Measurements from ENCODE around the gene JMJD8. TPM values are rescaled to one million over a fixed set of nuclear protein-coding genes. Genes with fewer than 3 reads are reported as not detected.

JMJD8 gene
- total RNA-seq, 4 donors from 2014 or later: 83.1 to 119 (median 101) TPM

Other genes starting within 250 kb of the JMJD8 start
- 10 to 100 TPM; 19.0 to 91.5 (median 52.5) TPM for gene CAPN15, start 156.6 kb downstream of the JMJD8 start, total RNA-seq
- gene PRR35, start 123.9 kb downstream of the JMJD8 start, total RNA-seq: not detected
- gene NHLRC4, start 117.3 kb downstream of the JMJD8 start, total RNA-seq: 1 to 10 TPM in 3 of 4 donors, under 1 TPM in 1; 0.98 to 5.2 (median 1.9) TPM
- gene PIGQ, start 114.4 kb downstream of the JMJD8 start, total RNA-seq: 10 to 100 TPM; 49.2 to 89.6 (median 71.8) TPM
- 10 to 100 TPM; 21.1 to 30.6 (median 27.5) TPM for gene RAB40C, start 94.3 kb downstream of the JMJD8 start, total RNA-seq
- gene WFIKKN1, start 53.3 kb downstream of the JMJD8 start, total RNA-seq: 1 to 10 TPM in 3 of 4 donors, under 1 TPM in 1; 0.66 to 3.9 (median 1.8) TPM
- 100 to 1,000 TPM; 147 to 204 (median 176) TPM for gene METTL26, start 48.0 kb downstream of the JMJD8 start, total RNA-seq
- gene MCRIP2, start 42.5 kb downstream of the JMJD8 start, total RNA-seq: 10 to 100 TPM; 20.8 to 37.7 (median 32.4) TPM
- gene WDR90, start 35.0 kb downstream of the JMJD8 start, total RNA-seq: 10 to 100 TPM; 26.9 to 83.7 (median 54.1) TPM
- 100 to 1,000 TPM in 3 of 4 donors, 10 to 100 TPM in 1; 68.6 to 188 (median 106) TPM for gene RHOT2, start 16.2 kb downstream of the JMJD8 start, total RNA-seq
- gene RHBDL1, start 8.7 kb downstream of the JMJD8 start, total RNA-seq: 1 to 10 TPM in 3 of 4 donors, under 1 TPM in 1; 0.90 to 3.5 (median 1.9) TPM
- 100 to 1,000 TPM; 152 to 213 (median 186) TPM for gene STUB1, start 3.9 kb downstream of the JMJD8 start, total RNA-seq
- gene WDR24, start 6.1 kb upstream of the JMJD8 start, total RNA-seq: 10 to 100 TPM; 13.1 to 18.2 (median 15.8) TPM
- 1 to 10 TPM; 1.5 to 5.7 (median 3.5) TPM for gene FBXL16, start 21.5 kb upstream of the JMJD8 start, total RNA-seq
- 100 to 1,000 TPM in 3 of 4 donors, 10 to 100 TPM in 1; 78.8 to 131 (median 108) TPM for gene METRN, start 30.8 kb upstream of the JMJD8 start, total RNA-seq
- 10 to 100 TPM; 43.7 to 98.7 (median 78.6) TPM for gene ANTKMT, start 36.8 kb upstream of the JMJD8 start, total RNA-seq
- gene CCDC78, start 42.1 kb upstream of the JMJD8 start, total RNA-seq: 1 to 10 TPM in 2 of 4 donors, under 1 TPM in 2; 0.63 to 7.5 (median 3.0) TPM
- gene HAGHL, start 42.8 kb upstream of the JMJD8 start, total RNA-seq: 10 to 100 TPM in 1 of 4 donors, 1 to 10 TPM in 3; 3.5 to 18.0 (median 6.3) TPM
- 10 to 100 TPM; 39.8 to 53.2 (median 45.6) TPM for gene CIAO3, start 56.7 kb upstream of the JMJD8 start, total RNA-seq
- gene MSLN, start 76.4 kb upstream of the JMJD8 start, total RNA-seq: 1 to 10 TPM in 1 of 4 donors, not detected in 3; 1.5 TPM
- gene RPUSD1, start 104.0 kb upstream of the JMJD8 start, total RNA-seq: 10 to 100 TPM in 3 of 4 donors, 1 to 10 TPM in 1; 8.5 to 18.3 (median 12.5) TPM
- 10 to 100 TPM in 3 of 4 donors, 1 to 10 TPM in 1; 6.1 to 57.5 (median 17.7) TPM for gene CHTF18, start 104.3 kb upstream of the JMJD8 start, total RNA-seq
- not detected for gene GNG13, start 116.4 kb upstream of the JMJD8 start, total RNA-seq

Measured in tibial nerve (tissue), 4 donors.